Bone marrow (tissue), 2 donors: ENCODE data around the gene CMIP.
"Not testable (repeated sequence)": the region's sequence is repeated elsewhere in the genome, so short reads cannot be mapped to it uniquely, and the experiment has no call there.

Source experiments
- DNase-seq, 2 donors: peaks; one replicate each; lab custom pipeline; 2025; lab: John Stamatoyannopoulos, UW

The CMIP gene

GRCh38 chr16:81421536-81421935 is 23.1 kb upstream of the CMIP start:
- no peak for DNase-seq

- DNase-seq, result not testable (repeated sequence)
Observed at GRCh38 chr16:81422153-81422552, 22.5 kb upstream of the CMIP start.

DNA sequence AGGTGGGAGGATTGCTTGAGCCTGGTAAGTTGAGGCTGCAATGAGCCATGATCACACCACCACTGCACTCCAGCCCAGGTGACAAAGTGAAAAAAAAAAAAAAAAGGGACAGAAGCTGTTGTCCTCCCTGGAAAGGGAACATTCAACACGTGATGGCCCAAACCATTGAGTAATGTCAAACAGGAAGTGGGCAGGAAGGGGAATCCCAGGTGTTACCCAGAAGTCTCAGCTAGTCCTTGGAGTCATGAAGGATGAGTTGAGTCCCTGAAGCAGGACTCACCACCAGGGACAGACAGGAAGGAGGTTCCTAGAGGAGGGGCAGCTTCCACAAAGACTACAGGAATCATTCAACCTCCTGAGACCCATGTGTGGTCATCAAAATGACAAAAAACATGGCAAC is 19.8 kb upstream of the CMIP start:
- no peak for DNase-seq

DNA sequence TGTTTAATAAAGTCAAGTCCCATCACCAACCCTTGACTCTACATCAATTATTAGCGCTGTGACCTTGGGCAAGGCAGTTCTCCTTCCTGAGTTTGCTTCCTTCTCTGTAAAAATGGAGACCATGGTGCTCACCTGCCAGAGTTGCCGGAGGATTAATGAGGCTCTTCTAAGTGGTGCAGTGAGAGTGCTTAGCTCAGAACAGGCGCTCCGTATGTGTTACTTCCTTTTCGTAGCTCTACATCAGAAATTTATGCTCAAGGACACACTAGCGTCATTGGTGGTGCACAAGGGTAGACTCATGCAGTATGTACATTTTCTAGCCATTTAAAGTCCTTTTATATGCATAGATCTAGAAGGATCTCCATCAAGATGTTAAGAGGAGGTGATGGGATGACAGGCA is 17.4 kb upstream of the CMIP start:
- DNase-seq, result no peak

DNA sequence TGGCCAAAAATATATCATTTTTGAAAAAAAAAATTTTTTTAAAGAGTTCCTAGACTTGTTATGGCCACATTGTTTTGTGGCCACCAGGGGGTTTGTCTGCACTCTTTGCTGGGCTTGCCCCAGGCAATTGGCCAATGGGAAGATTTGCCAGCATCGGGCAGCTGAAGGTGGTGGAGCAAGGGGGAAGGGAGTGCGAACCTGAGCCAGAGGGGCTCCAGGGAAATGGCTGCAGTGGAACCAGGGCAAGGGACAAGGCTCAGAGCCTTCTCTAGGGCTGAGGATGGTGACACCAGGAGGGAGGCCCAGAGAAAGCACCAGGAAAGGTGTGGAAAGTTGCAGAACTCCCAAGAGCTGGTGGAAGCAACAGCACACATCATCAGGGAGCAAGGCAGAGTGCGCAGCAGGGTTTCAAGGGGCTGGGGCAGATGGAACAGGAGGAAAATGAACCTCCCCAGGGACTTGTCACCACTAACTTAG is 15.5 kb upstream of the CMIP start:
- DNase-seq, result no peak

DNA sequence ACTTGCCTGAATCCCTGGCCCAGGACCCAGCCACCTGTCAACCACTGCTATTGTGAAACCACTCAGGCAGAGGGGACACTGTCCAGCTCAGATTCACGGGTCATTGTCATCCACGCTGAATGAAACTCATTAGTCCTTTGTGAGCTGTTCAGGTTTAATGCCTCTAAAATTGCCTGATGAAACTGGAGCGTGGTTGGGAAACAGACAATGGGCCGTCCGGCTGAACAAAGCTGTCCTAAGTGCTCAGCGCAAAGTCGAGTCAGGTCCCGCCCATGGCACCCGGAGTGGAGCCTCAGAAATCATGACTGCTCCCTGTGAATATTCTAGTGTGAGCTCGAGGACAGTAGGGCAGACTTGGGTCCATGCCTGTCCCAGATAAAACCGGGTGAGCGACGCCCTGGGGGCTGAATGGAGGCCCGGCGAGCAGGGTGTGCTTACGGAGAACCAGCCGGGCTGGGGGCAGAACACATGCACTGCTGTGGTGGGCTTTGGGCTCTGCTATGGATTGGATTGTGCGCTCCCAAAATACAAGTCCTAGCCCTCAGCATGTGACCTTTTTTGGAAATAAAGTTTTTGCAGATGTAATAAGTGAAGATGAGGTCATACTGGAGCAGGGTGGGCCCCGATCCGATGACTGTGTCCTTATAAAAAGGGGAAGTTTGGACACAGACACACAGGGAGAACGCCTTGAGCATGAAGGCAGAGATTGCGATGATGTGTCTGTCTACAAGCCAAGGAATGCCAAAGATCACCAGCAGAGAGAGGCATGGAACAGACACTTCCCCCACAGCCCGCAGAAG is 12.9 kb upstream of the CMIP start:
- peak in 1 of 2 donors; percentile 25 for DNase-seq

GRCh38 chr16:81432937-81433557 is 11.6 kb upstream of the CMIP start:
- DNase-seq, result no peak

DNA sequence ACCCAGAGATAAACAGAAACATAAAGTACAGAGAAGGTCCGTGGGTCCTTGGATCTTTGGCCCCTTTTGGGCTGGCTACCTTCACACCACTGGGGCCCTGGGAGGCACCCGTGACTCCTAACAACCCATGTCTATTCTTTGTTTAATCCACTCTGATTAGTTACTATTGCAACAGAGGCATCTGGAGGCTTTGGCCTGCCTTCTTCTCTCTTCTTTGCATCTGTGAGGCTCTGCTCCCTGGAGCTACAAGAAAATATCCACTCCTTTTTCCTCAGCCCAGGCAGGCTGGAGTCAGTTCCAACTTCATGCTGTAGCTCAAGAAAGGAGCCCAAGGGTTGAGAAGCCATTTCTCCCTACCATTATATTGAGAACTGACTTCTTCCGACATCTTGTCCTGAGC is 9.5 kb upstream of the CMIP start:
- no peak for DNase-seq

DNA sequence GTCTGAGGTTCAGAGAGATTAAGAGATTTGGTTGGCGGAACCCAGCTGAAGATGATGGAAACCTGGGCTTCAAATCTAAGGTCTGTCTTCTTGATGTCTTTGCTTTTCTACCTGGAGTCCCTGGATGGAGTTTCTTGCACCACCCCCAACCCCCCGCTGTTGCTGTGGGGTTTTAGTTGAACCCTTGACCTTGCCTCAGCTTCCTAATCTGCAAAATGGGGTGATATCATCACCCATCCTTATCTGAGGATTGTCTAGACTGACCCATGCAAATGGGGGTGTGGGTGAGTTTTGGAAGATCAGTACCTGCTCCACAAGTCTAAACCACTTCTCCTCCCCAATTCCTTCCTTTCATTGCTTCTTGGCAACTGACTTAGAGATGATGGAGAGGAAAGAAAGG is 9.0 kb upstream of the CMIP start:
- no peak for DNase-seq

DNA sequence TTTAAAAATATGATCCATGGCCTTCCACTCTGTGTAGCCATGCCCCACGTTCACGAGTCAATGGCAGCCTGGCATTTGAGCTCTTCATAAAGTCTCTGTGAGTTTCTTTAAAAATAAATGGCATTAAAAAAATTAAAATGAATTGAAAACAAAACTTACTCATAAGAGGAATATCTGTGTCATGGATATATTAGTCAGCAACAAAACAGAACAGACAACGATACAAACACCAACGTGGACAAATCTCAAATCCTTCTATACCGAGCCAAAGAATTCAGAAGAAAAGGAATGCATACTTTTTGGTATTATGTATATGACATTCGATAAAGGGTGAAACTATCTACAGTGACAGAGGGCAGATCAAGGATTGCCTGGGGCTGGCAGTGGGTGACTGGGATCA is 8.2 kb upstream of the CMIP start:
- DNase-seq, result no peak

- peak in 1 of 2 donors; percentile 70 for DNase-seq
Observed at GRCh38 chr16:81437865-81438264, 6.7 kb upstream of the CMIP start.

DNA sequence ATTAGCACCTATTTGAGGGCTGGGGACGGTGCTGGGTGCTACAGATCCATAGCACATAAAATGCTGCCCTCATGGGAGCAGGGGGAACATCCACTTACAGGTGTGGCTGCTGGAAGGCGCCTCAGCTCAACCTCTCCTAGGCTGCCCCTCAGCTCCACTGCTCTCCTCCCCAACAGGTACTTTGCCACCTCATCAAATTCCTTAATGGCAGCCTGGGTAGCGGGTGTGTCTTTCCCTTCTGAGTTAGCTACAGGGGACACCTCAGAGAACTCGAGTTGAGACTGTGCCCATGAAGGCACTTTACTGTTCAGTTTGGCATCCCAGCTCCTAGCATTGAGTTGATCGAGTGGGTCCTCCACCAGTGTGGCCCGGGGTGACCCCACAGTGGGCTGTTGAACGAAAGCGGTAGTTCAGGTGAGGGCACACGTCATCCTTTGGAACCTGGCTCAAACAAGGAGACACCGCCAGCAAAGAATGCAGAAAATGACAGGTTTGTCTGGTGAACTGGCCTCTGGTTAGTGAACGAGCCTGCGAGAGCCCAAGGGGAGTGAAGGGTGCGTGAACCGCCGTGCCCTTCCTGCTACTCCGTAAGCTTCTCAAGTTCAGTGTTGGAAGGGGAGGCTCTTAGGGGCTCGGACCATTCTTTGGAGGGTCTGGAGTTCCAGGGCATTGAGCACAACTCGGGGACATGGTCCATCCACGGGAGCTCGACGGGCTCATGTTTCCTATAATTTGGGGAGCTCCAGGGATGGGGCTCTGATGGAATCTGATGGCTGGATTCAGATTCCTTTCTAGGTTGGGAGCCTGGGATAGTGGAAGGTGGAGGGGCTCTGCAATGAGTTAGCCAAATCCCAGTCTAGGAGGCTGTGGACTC is 3.5 kb upstream of the CMIP start:
- no peak for DNase-seq

DNA sequence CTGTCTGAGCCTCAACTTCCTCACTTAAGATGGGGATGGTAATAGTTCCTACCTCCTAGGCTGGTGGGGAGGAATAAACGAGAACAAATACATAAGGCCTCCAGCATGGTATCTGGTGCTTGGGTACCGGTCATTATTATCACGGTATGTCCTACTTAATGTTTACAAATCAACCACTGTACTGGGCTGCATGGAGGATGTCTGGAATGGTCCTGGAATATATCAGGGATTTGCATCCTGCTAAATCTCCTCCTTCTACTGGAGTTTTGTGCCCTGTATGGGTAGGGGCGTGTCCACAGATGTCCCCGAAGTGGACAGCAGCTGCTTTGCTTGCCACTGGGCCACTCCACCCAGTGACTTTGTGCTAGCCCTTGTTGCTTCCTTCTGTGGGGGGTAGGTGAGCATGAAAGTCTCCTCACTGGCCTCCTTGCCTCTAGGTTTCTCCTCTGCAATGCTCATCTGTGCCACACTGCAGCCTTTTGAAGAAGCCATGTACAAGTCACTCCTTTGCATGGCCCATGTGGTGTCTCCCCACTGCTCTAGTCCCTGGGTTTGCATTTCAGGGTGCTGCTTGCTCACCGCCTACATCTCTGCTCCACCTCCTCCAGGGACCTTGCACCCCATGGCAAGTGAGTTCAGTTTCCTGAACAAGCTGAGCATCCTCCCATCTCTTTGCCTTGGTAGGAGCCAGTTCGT is 2.2 kb upstream of the CMIP start:
- no peak for DNase-seq

GRCh38 chr16:81442916-81443687 is 1.5 kb upstream of the CMIP start:
- no peak for DNase-seq

GRCh38 chr16:81443688-81444447 is 740 bp upstream of the CMIP start:
- DNase-seq, result no peak

GRCh38 chr16:81445143-81445961 is 744 bp downstream of the CMIP start:
- DNase-seq, result peak in 1 of 2 donors; percentile 50

- no peak for DNase-seq
Observed at GRCh38 chr16:81445966-81446906, 1.6 kb downstream of the CMIP start.

- DNase-seq, result no peak
Observed at GRCh38 chr16:81446907-81447268, 2.3 kb downstream of the CMIP start.
